ENCODE results near the gene TTC39A.

GRCh38 chr1:51312718-51313117 is 17.6 kb downstream of the TTC39A start:
- TF ChIP-seq CTCF (IDR thresholded peaks at IDR 0.05), result no peak
- no peak for TF ChIP-seq EZH2 (IDR thresholded peaks at IDR 0.05; ENCODE audit: borderline replicate concordance, insufficient read depth, low read depth, low read length, poor library complexity, severe bottlenecking)
